K562 (cell line): Measurements from ENCODE around the gene ARHGEF10L. TPM values are rescaled to one million over a fixed set of nuclear protein-coding genes. Genes with fewer than 3 reads are reported as not detected.

ENCODE experiments used
- ATAC-seq: fragments of 200-7000 bp; cut with Tn5 transposase; 3 replicates; pipeline ENCODE4 v1.9.1; 2020; ENCODE audit warnings: moderate library complexity
- BruUV-seq: library from RNA; stranded (reverse); fragments of 400-500 nt; replicated peaks from 2 replicates; lab custom pipeline; 2021; lab: Mats Ljungman, UMichigan
- CTCF ChIA-PET: fragments of 300-600 bp; formaldehyde crosslinking; extraction: SDS; loops from one replicate; lab custom pipeline; 2021; ENCODE audit warnings: low intra/inter-chr PET ratio; lab: Yijun Ruan, JAX
- POLR2A ChIA-PET: fragments of 300-600, 350-650 bp; sonication (Branson Sonifier 250); formaldehyde crosslinking; extraction: SDS; loops from one replicate; lab custom pipeline; 2021; ENCODE audit warnings: antibody characterized with exemption, inconsistent platforms; lab: Yijun Ruan, JAX
- DNase-seq, 4 experiments: peaks; one replicate each; pipeline versions ENCODE4 v3.0.0 to v3.0.0-alpha.2; 2011 to 2018; ENCODE audit warnings: low spot score in 3 of 4, mixed read lengths in 3 of 4; ENCODE audit errors: extremely low read depth in 1 of 4
- FAIRE-seq: peaks from 2 replicates; lab custom pipeline; 2011; peaks lifted over from hg19 to GRCh38; lab: Jason Lieb, UNC
- H2AFZ ChIP-seq: 2 replicates; pipeline ENCODE4 v1.6.0; 2011; ENCODE audit warnings: low read depth, low read length, control low read depth, inconsistent platforms
- H3K27ac ChIP-seq: fragments of 200-600 bp; 3 replicates; pipeline ENCODE4 v1.8.0; 2011; ENCODE audit warnings: low read depth, mild to moderate bottlenecking, control low read depth, inconsistent platforms, low read length, moderate library complexity, mixed read lengths; ENCODE audit errors: extremely low read depth
- H3K27me3 ChIP-seq, 2 experiments: fragments of 300-600 bp in 1 of 2; 2 replicates in 1 of 2; 3 replicates in 1 of 2; pipeline versions ENCODE4 v1.6.0 to v1.8.0; 2011; ENCODE audit warnings: inconsistent platforms in 2 of 2, low read length in 2 of 2, mild to moderate bottlenecking in 1 of 2, mixed read lengths in 1 of 2, moderate library complexity in 1 of 2; ENCODE audit not compliant: control insufficient read depth in 2 of 2, insufficient read depth in 2 of 2
- H3K36me3 ChIP-seq: fragments of 300-600 bp; 3 replicates; pipeline ENCODE4 v1.8.0; 2011; ENCODE audit warnings: mild to moderate bottlenecking, low read length, inconsistent platforms; ENCODE audit not compliant: control insufficient read depth, insufficient read depth
- H3K4me1 ChIP-seq, 2 experiments: fragments of 200-600 bp in 1 of 2; replicated peaks in 1 of 2; 2 replicates in 1 of 2; 3 replicates in 1 of 2; pipeline versions ENCODE4 v1.5.1 to v1.8.0; 2011; ENCODE audit warnings: inconsistent platforms in 2 of 2, low read length in 2 of 2, mild to moderate bottlenecking in 1 of 2, mixed read lengths in 1 of 2, moderate library complexity in 1 of 2; ENCODE audit not compliant: control insufficient read depth in 2 of 2, insufficient read depth in 2 of 2
- H3K4me2 ChIP-seq: 2 replicates; pipeline ENCODE4 v1.6.1; 2011; ENCODE audit warnings: low read length, control low read depth, inconsistent platforms, mixed read lengths; ENCODE audit not compliant: insufficient read depth
- H3K4me3 ChIP-seq: fragments of 200-600 bp; sonication (generic), shearing (Covaris generic); 2 replicates; pipeline ENCODE4 v1.5.1; 2016; ENCODE audit warnings: control low read depth, inconsistent platforms
- H3K79me2 ChIP-seq: fragments of 200-600 bp; 3 replicates; pipeline ENCODE4 v1.8.0; 2011; ENCODE audit warnings: low read length, inconsistent platforms; ENCODE audit not compliant: control insufficient read depth, insufficient read depth
- H3K9ac ChIP-seq, 2 experiments: 2 replicates each; pipeline versions ENCODE4 v1.6.0 to v1.6.1; 2011; ENCODE audit warnings: low read depth in 2 of 2, low read length in 2 of 2, control low read depth in 1 of 2, inconsistent platforms in 1 of 2, mild to moderate bottlenecking in 1 of 2, mixed read lengths in 1 of 2; ENCODE audit not compliant: insufficient read depth in 1 of 2
- H3K9me1 ChIP-seq: one replicate; pipeline ENCODE4 v1.6.0; 2011; ENCODE audit warnings: inconsistent platforms, mild to moderate bottlenecking, low read length, moderate library complexity; ENCODE audit not compliant: control insufficient read depth, insufficient read depth
- H3K9me3 ChIP-seq: replicated peaks from 2 replicates; pipeline ENCODE4 v1.5.1; 2011; ENCODE audit warnings: low read depth, low read length, inconsistent platforms; ENCODE audit not compliant: control insufficient read depth, insufficient read depth
- H4K20me1 ChIP-seq: replicated peaks from 2 replicates; pipeline ENCODE4 v1.6.1; 2011; ENCODE audit warnings: low read length, inconsistent platforms, mixed read lengths; ENCODE audit not compliant: control insufficient read depth, insufficient read depth
- BCL6 ChIP-seq: fragments of 250-450 bp; sonication (Bioruptor Pico); IDR thresholded peaks from 2 replicates; pipeline ENCODE4 v1.4.0; 2020
- CBFA2T2 ChIP-seq: fragments of 450-650 bp; conservative IDR thresholded peaks from 2 replicates; pipeline ENCODE4 v1.6.1; 2017; ENCODE audit warnings: mild to moderate bottlenecking
- FOXP1 ChIP-seq: sonication (generic); formaldehyde crosslinking; IDR thresholded peaks from 2 replicates; pipeline ENCODE4 v1.8.0; 2022; ENCODE audit warnings: mild to moderate bottlenecking, missing genetic modification reagents
- HDAC1 ChIP-seq, 2 experiments: fragments of 450-650 bp; IDR thresholded peaks; 2 replicates each; pipeline ENCODE4 v1.6.1; 2016 to 2017; ENCODE audit warnings: inconsistent platforms in 1 of 2, mild to moderate bottlenecking in 1 of 2, moderate library complexity in 1 of 2
- MEF2D ChIP-seq: conservative IDR thresholded peaks from 2 replicates; pipeline ENCODE4 v1.6.1; 2016; ENCODE audit warnings: low read depth, missing genetic modification characterization, missing compliant biosample characterization
- NFATC3 ChIP-seq: fragments of 450-650 bp; IDR thresholded peaks from 2 replicates; pipeline ENCODE4 v1.6.1; 2017; ENCODE audit warnings: mild to moderate bottlenecking
- NR2C1 ChIP-seq, 2 experiments: fragments of 450-650 bp; IDR thresholded peaks; 2 replicates each; pipeline ENCODE4 v1.6.1; 2017; ENCODE audit warnings: mild to moderate bottlenecking in 2 of 2, antibody characterized with exemption in 1 of 2, inconsistent platforms in 1 of 2, missing compliant biosample characterization in 1 of 2, missing genetic modification characterization in 1 of 2
- STAG1 ChIP-seq: sonication (generic); formaldehyde crosslinking; IDR thresholded peaks from 2 replicates; pipeline ENCODE4 v1.5.0; 2020; ENCODE audit warnings: missing genetic modification reagents, borderline replicate concordance
- SUPT5H ChIP-seq: fragments of 450-650 bp; IDR thresholded peaks from 2 replicates; pipeline ENCODE4 v1.6.1; 2016
- TBP ChIP-seq: optimal IDR thresholded peaks from 2 replicates; pipeline ENCODE3; 2011; ENCODE audit warnings: low read depth, low read length, improper control_type of control experiment
- ZNF140 ChIP-seq: fragments of 250-450 bp; sonication (Bioruptor Pico); IDR thresholded peaks from 2 replicates; pipeline ENCODE4 v1.8.0; 2021; ENCODE audit warnings: moderate library complexity, mild to moderate bottlenecking, inconsistent platforms
- ZNF274 ChIP-seq: IDR thresholded peaks from 2 replicates; pipeline ENCODE4 v1.6.1; 2011; ENCODE audit warnings: low read depth, mild to moderate bottlenecking, low read length, moderate library complexity, borderline replicate concordance
- ZNF449 ChIP-seq: fragments of 250-450 bp; sonication (Bioruptor Pico); IDR thresholded peaks from 2 replicates; pipeline ENCODE4 v1.8.0; 2022; ENCODE audit warnings: moderate library complexity, mild to moderate bottlenecking, inconsistent platforms
- WGBS: fragments of 100-300 bp; shearing (Covaris generic); methylation state at CpG from one replicate; pipeline ENCODE4 v1.1.6; 2016; ENCODE audit warnings: low coverage, mixed read lengths; ENCODE audit not compliant: insufficient coverage; ENCODE audit errors: missing lambda C conversion rate; 5-methylcytosine and 5-hydroxymethylcytosine counted together
- in situ Hi-C: fragments of 300-500 bp; cut with MboI; formaldehyde crosslinking; loops from 4 replicates; pipeline ENCODE4 v1.15.0; 2018; ENCODE audit warnings: inconsistent platforms, mixed read lengths
- intact Hi-C: fragments of 100-400 bp; cut with micrococcal nuclease; formaldehyde crosslinking; loops from 2 replicates; pipeline ENCODE4 v1.14.2; 2022
- polyA plus RNA-seq, 8 experiments: library from polyadenylated mRNA; depleted of rRNA in 4 of 8; stranded (reverse) in 5 of 8; unstranded in 3 of 8; fragments of >200 nt; fragmentation: Nextera tagmentation in 2 of 8; fragmentation: Illumina TruSeq in 1 of 8; extraction: Ambion mirVana in 2 of 8; extraction: Trizol in 1 of 8; gene quantifications; 2 replicates each; pipeline versions ENCODE4 v1.2.1 to v1.2.3, GENCODE V29; 2011 to 2014; ENCODE audit warnings: inconsistent platforms in 1 of 8, missing spikeins in 1 of 8
- total RNA-seq, 7 experiments: library from RNA; depleted of rRNA in 6 of 7; stranded (reverse); fragments of >200 nt in 6 of 7; fragmentation: Illumina TruSeq in 2 of 7; extraction: Trizol in 2 of 7; gene quantifications; 2 replicates each; pipeline versions ENCODE4 v1.2.1 to v1.2.3, GENCODE V29; 2011 to 2021; ENCODE audit warnings: low replicate concordance in 1 of 7

The ARHGEF10L gene
- total and polyA plus RNA-seq, 9 of the 15 experiments (the other 6 are each of a cell fraction or from before 2014, with no cell fraction given) = 0.09 to 0.13 TPM; not detected in 7

GRCh38 chr1:17557986-17558385 is 18.5 kb downstream of the ARHGEF10L start:
- no peaks in the 10 kb centered on the region for H3K9me3 ChIP-seq
- H3K4me3 ChIP-seq = no peak overlapping the region
- in situ Hi-C loops (no loop called here), intact Hi-C loops (no loop called here)
- ChIA-PET POLR2A (no interaction called here), CTCF (no interaction called here)
- H2AFZ ChIP-seq = no peak overlapping the region
- H3K4me2 ChIP-seq = no peak overlapping the region
- FAIRE-seq (no peak), DNase-seq (no peak), ATAC-seq (no peak)
- H3K27ac ChIP-seq = no peak overlapping the region
- no peaks in the 10 kb centered on the region for H3K36me3 ChIP-seq
- H3K27me3 ChIP-seq = peaks cover 0 to 31% of the 10 kb centered on the region in 2 experiments; a peak in 2 of 5 replicates
- no peaks in the 10 kb centered on the region for H3K4me1 ChIP-seq
- BruUV-seq = no TSS peak
- TF ChIP-seq TBP = no peak
- no peak for TF ChIP-seq ZNF449
- TF ChIP-seq ZNF140 (CRISPR knock-in tag) = no peak
- no peak for TF ChIP-seq ZNF274
- no peak for TF ChIP-seq STAG1 (CRISPR knock-in tag)
- no peak for TF ChIP-seq NR2C1 (IDR thresholded peaks at IDR 0.05)
- no peak for TF ChIP-seq NR2C1 (tag; IDR thresholded peaks at IDR 0.05)
- no peak for TF ChIP-seq CBFA2T2
- TF ChIP-seq NFATC3 = no peak
- TF ChIP-seq HDAC1 (IDR thresholded peaks at IDR 0.05) = no peak
- no peak for TF ChIP-seq BCL6 (CRISPR knock-in tag)
- TF ChIP-seq SUPT5H = no peak
- no peak for TF ChIP-seq FOXP1
- no peak for TF ChIP-seq MEF2D
- peaks cover 4% of the 10 kb centered on the region for H3K9me1 ChIP-seq
- under 1% methylated on average over 7 of the region's 7 CpGs for WGBS
- H3K79me2 ChIP-seq = no peaks in the 10 kb centered on the region
- H3K9ac ChIP-seq = no peak overlapping the region
- peaks cover 16% of the 10 kb centered on the region; the same call in 1 of the 2 replicates for H4K20me1 ChIP-seq
